ENCODE results near the gene MAST1.

MAST1 gene

GRCh38 chr19:12875086-12875485, 36.8 kb downstream of the MAST1 start:
- Histone ChIP-seq H3K4me1 (ENCODE audit: insufficient read depth, low read length, poor library complexity, severe bottlenecking) (peaks cover 5% of the 10 kb centered on the region), H4K20me1 (ENCODE audit: insufficient read depth, low read length, poor library complexity, severe bottlenecking) (no peaks in the 10 kb centered on the region), H3K36me3 (ENCODE audit: insufficient read depth, low read length) (no peaks in the 10 kb centered on the region), H3K4me2 (ENCODE audit: low read depth, low read length, poor library complexity, severe bottlenecking) (no peak overlapping the region), H3K9me3 (ENCODE audit: insufficient read depth, low read depth, low read length) (no peaks in the 10 kb centered on the region), H3K9me2 (replicated peaks; ENCODE audit: low read depth, low read length) (no peaks in the 10 kb centered on the region), H3K9ac (ENCODE audit: low read depth, low read length, poor library complexity, severe bottlenecking) (no peak overlapping the region), H3K4me3 (ENCODE audit: low read length, poor library complexity, severe bottlenecking) (no peak overlapping the region), H2AFZ (ENCODE audit: low read length) (no peak overlapping the region), H3F3A (ENCODE audit: low read depth) (no peaks in the 10 kb centered on the region), H3K79me2 (ENCODE audit: insufficient read depth, low read length) (peaks cover 4% of the 10 kb centered on the region; the same call in 1 of the 2 replicates), H3K27me3 (ENCODE audit: insufficient read depth, low read length, poor library complexity, severe bottlenecking) (no peaks in the 10 kb centered on the region)
- no peak for TF ChIP-seq CTCF (conservative IDR thresholded peaks at IDR 0.05; ENCODE audit: low read length)
- no peak for TF ChIP-seq EZH2phosphoT487 (IDR thresholded peaks at IDR 0.05; ENCODE audit: borderline replicate concordance)

GRCh38 chr19:12880551-12881171, 42.3 kb downstream of the MAST1 start:
- Histone ChIP-seq H3K4me3 (ENCODE audit: low read length, poor library complexity, severe bottlenecking) (peak overlapping the region; percentile 94), H3K4me1 (ENCODE audit: insufficient read depth, low read length, poor library complexity, severe bottlenecking) (peaks cover 12% of the 10 kb centered on the region), H3F3A (ENCODE audit: low read depth) (no peaks in the 10 kb centered on the region), H3K36me3 (ENCODE audit: insufficient read depth, low read length) (no peaks in the 10 kb centered on the region), H3K27me3 (ENCODE audit: insufficient read depth, low read length, poor library complexity, severe bottlenecking) (no peaks in the 10 kb centered on the region), H3K79me2 (ENCODE audit: insufficient read depth, low read length) (peaks cover 13% of the 10 kb centered on the region; the same call in 1 of the 2 replicates), H2AFZ (ENCODE audit: low read length) (peak overlapping the region; percentile 85), H3K9me3 (ENCODE audit: insufficient read depth, low read depth, low read length) (peaks cover 5% of the 10 kb centered on the region; the same call in 1 of the 2 replicates), H3K4me2 (ENCODE audit: low read depth, low read length, poor library complexity, severe bottlenecking) (peak overlapping the region; percentile 83), H3K9ac (ENCODE audit: low read depth, low read length, poor library complexity, severe bottlenecking) (peak overlapping the region; percentile 84), H4K20me1 (ENCODE audit: insufficient read depth, low read length, poor library complexity, severe bottlenecking) (no peaks in the 10 kb centered on the region), H3K9me2 (replicated peaks; ENCODE audit: low read depth, low read length) (no peaks in the 10 kb centered on the region)
- TF ChIP-seq CTCF (conservative IDR thresholded peaks at IDR 0.05; ENCODE audit: low read length): no peak
- no peak for TF ChIP-seq EZH2phosphoT487 (IDR thresholded peaks at IDR 0.05; ENCODE audit: borderline replicate concordance)

GRCh38 chr19:12881172-12881808, 43.0 kb downstream of the MAST1 start, which contains the start of gene DNASE2:
DNASE2 (minus strand) TSS chr19:12881449; CDS start chr19:12881375, 74 bp downstream.
- peak within 1 kb of the TSS; percentile 83 for H3K4me2 ChIP-seq (ENCODE audit: low read depth, low read length, poor library complexity, severe bottlenecking)
- H3K9me3 ChIP-seq (ENCODE audit: insufficient read depth, low read depth, low read length): peaks cover 5% of the 10 kb centered on the region; the same call in 1 of the 2 replicates
- peaks cover 13% of the 10 kb centered on the region; the same call in 1 of the 2 replicates for H3K79me2 ChIP-seq (ENCODE audit: insufficient read depth, low read length)
- TF ChIP-seq EZH2phosphoT487 (IDR thresholded peaks at IDR 0.05; ENCODE audit: borderline replicate concordance): no peak
- no peak for TF ChIP-seq CTCF (conservative IDR thresholded peaks at IDR 0.05; ENCODE audit: low read length)
- H3K4me1 ChIP-seq (ENCODE audit: insufficient read depth, low read length, poor library complexity, severe bottlenecking): peaks cover 12% of the 10 kb centered on the region
- no peaks in the 10 kb centered on the region for H3K9me2 ChIP-seq (replicated peaks; ENCODE audit: low read depth, low read length)
- peak within 1 kb of the TSS; percentile 85 for H2AFZ ChIP-seq (ENCODE audit: low read length)
- no peaks in the 10 kb centered on the region for H4K20me1 ChIP-seq (ENCODE audit: insufficient read depth, low read length, poor library complexity, severe bottlenecking)
- H3K36me3 ChIP-seq (ENCODE audit: insufficient read depth, low read length): no peaks in the 10 kb centered on the region
- peak within 1 kb of the TSS; percentile 84 for H3K9ac ChIP-seq (ENCODE audit: low read depth, low read length, poor library complexity, severe bottlenecking)
- H3K4me3 ChIP-seq (ENCODE audit: low read length, poor library complexity, severe bottlenecking): peak within 1 kb of the TSS; percentile 94
- H3K27me3 ChIP-seq (ENCODE audit: insufficient read depth, low read length, poor library complexity, severe bottlenecking): no peaks in the 10 kb centered on the region
- H3F3A ChIP-seq (ENCODE audit: low read depth): no peaks in the 10 kb centered on the region
